Stimulated activated CD4-positive, alpha-beta T cell treated with anti-CD3 and anti-CD28 coated beads, Interleukin-15, amount 100 ng/mL, for 1 hour (primary cell): ENCODE results near the gene SH3PXD2B.
"Not testable (repeated sequence)": the region's sequence is repeated elsewhere in the genome, so short reads cannot be mapped to it uniquely, and the experiment has no call there.

ENCODE experiments used
- DNase-seq, 2 donors: peaks; one replicate each; pipeline ENCODE4 v3.0.0-alpha.2; 2020; ENCODE audit warnings: low read depth in 1 of 2, low spot score in 1 of 2

The SH3PXD2B gene

DNA sequence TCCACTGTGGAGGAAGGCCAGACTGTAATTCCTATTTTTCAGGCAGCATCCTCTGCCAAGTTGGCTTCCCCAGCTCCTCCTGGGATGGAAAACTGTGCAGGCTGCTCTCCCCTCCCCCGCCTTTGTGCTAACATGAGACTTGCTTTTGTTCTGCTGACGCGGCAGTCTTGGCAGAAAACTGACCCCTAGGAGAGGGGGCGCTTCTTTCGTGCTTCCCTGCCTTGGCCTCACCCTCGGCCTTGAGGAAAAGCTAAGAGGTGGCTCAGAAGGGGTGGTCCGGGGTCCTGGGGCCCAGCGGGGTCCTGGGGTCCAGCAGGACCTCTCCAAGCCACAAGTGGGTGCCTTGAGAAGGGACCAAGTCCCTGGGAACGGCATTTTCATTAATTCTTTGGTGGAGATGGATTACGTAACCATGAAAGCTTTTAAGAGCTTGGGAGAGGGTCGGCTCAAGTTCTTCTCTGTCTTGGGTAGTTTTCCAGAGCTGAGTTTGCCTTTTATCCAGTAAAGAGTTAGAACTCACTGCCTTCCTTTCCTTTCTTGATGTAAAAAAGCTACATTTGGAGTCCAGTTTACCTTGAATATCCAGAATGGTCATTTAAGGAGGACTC is 51.0 kb downstream of the SH3PXD2B start:
- no peak for DNase-seq

DNA sequence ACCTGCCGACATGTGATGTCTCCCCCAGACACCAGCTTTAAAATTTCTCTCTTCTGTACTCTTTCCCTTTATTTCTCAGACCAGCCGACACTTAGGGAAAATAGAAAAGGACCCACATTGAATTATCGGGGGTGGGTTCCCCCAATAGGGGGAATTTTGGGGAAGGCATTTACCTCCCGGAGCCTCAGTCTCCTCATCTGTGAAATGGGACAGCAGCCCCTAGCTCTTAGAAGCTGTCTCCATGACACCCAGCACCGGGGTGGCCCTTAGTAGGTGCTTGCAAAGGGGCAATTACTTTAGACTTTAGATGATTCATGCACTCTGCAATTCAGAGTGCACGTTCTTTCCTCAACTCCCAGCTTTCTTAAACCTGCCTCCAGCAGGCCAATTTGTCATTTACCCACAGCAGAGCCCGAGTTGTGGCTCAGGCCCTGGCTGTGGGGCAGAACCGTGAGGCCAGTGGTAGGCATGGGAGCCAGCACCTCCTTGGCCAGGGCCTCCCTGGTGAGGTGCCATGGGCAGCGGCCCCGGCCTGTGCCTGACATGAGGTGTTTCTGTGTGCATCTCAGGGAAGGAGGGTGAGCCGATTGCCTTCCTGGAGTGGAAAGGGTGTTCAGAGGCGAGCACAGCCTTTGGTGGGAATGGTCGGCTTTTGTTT is 51.7 kb downstream of the SH3PXD2B start:
- no peak for DNase-seq

DNA sequence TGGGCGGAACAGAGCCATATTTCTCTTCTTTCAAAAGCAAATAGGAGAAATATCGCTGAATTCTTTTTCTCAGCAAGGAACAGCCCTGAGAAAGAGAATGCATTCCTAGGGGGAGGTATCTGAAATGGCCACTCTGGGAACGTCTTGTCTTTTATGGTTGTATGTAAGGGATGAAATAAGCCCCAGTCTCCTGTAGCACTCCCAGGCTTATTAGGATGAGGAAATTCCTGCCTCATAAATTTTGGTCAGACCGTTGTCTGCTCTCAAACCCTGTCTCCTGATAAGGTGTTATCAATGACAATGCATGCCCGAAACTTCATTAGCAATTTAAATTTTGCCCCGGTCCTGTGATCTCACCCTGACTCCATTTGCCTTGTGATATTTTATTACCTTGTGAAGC is 52.3 kb downstream of the SH3PXD2B start:
- DNase-seq: not testable (repeated sequence)

DNA sequence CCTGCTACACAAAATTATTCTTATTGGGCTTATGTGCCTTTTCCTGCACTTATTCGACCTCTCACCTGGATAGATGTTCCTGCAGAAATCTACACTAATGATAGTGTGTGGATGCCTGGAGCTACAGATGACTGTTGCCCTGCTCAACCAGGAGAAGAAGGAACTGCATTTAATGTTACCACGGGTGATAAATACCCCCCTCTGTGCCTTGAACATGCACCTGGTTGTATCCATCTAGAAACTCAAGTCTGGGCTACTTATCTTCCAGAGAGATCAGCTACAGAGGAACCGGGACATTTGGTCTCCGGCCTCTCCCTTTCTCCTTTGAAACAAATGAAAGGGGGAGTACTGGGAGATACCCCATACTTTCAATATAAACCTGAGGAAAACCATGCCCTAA is 54.5 kb downstream of the SH3PXD2B start:
- no peak for DNase-seq

GRCh38 chr5:172399336-172399735 is 55.0 kb downstream of the SH3PXD2B start:
- DNase-seq: no peak

- DNase-seq: not testable (repeated sequence)
Observed at GRCh38 chr5:172398645-172399044, 55.7 kb downstream of the SH3PXD2B start.

GRCh38 chr5:172396994-172397393 is 57.3 kb downstream of the SH3PXD2B start:
- not testable (repeated sequence) for DNase-seq

GRCh38 chr5:172396220-172396619 is 58.1 kb downstream of the SH3PXD2B start:
- no peak for DNase-seq

DNA sequence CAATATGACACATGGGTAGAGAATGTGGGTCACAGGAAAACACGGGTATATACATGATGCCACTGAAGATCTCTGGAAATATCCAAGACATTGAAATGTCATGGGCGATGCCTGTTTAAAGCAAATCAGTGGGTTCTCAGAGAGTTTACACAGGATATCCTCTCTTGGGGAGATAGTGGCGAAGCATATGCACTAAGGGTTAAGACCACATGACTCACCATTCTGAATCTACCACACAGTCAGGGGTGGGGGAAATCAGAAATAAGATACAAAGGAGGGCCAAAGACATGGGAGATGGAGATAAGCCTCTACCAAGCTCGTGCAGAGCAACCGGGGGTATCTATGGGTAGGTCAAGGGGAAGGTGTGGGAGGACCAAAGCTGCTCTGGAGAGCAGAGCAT is 58.8 kb downstream of the SH3PXD2B start:
- no peak for DNase-seq

- DNase-seq: no peak
Observed at GRCh38 chr5:172389578-172390112, 64.7 kb downstream of the SH3PXD2B start.

- no peak for DNase-seq
Observed at GRCh38 chr5:172388246-172388733, 66.0 kb downstream of the SH3PXD2B start.

DNA sequence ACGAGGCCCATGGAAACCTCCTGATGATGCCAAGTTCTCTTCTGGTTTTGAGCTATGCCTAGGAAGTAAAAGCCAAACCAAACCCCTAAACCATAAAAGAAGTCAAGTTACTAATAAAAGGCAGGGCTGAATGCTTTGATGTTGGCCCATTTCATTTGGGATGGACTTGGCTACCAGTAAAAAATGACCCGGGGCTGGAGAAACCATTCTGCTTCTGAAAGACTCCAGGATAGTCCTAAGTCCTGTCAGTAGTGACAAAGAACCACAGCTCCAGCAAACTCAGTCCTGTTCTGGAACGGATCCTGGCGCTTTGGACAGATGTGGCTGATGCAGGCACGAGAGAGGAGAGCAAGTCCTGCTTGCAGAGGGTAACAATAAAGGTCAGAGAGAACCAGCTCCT is 68.6 kb downstream of the SH3PXD2B start:
- DNase-seq: no peak

- DNase-seq: no peak
Observed at GRCh38 chr5:172385010-172385563, 69.2 kb downstream of the SH3PXD2B start.

- DNase-seq: no peak
Observed at GRCh38 chr5:172383191-172383802, 71.0 kb downstream of the SH3PXD2B start.

- no peak for DNase-seq
Observed at GRCh38 chr5:172380987-172381643, 73.2 kb downstream of the SH3PXD2B start.

- no peak for DNase-seq
Observed at GRCh38 chr5:172380301-172380986, 73.9 kb downstream of the SH3PXD2B start.

- no peak for DNase-seq
Observed at GRCh38 chr5:172379481-172379880, 74.8 kb downstream of the SH3PXD2B start.

DNA sequence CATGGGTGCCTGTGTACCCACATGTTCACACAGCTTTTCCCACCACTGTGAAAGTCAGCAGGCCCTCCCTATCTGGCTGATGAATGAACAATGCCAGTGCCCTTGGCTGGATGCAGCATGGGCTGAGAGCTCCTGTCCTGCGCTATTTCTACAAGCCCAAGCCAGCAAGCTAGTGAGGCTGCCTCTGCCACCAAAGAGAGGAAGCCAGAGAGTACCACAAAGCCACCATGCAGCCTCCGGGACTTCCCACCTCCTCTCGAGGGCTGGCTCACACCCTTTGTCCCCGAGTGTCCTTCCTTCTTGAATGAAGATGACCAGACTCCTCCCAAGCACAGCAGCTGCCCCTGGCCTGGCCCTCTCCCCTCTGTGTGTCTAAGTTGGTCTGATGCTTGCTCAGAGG is 76.5 kb downstream of the SH3PXD2B start:
- no peak for DNase-seq

- no peak for DNase-seq
Observed at GRCh38 chr5:172377438-172377837, 76.9 kb downstream of the SH3PXD2B start.

- DNase-seq: no peak
Observed at GRCh38 chr5:172374783-172375182, 79.5 kb downstream of the SH3PXD2B start.

DNA sequence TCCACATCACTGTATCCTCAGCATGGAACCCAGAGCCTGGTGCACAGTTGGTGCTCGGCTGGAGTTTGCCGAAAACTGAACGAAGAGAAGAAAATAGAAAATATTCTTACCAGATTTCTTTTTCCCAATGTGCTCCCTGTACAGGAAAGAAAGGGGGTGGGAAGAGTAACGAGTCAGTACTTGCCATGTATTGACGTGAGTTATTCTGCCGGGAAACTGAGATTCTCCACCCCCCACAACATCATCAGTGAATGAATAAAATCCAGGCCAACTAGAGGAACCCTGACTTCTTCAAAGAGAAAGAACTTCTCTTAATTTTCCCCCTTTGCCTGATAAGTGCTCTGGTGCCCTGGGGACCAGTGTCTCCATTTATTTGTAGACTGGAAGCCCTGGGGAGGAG is 80.6 kb downstream of the SH3PXD2B start:
- no peak for DNase-seq
